GM12878 (cell line): ENCODE data around the gene ATF3. TPM values are rescaled to one million over a fixed set of nuclear protein-coding genes. Genes with fewer than 3 reads are reported as not detected.

ENCODE experiments used
- ATAC-seq: fragments of 200-7000 bp; cut with Tn5 transposase; 3 replicates; pipeline ENCODE4 v1.9.1; 2020; ENCODE audit warnings: mild to moderate bottlenecking, moderate library complexity
- BruUV-seq: library from RNA; stranded (reverse); fragments of 400-500 nt; replicated peaks from 2 replicates; lab custom pipeline; 2021; lab: Mats Ljungman, UMichigan
- CTCF ChIA-PET: fragments of 300-600 bp; sonication (Branson Sonifier 250); formaldehyde crosslinking; extraction: SDS; loops from one replicate; lab custom pipeline; 2021; ENCODE audit warnings: inconsistent platforms; lab: Yijun Ruan, JAX
- POLR2A ChIA-PET: fragments of 350-600 bp; formaldehyde crosslinking; extraction: SDS; loops from one replicate; lab custom pipeline; 2021; ENCODE audit warnings: inconsistent platforms; lab: Charles Lee
- RAD21 ChIA-PET: fragments of 300-600 bp; sonication (Branson Sonifier 250); formaldehyde crosslinking; loops from one replicate; lab custom pipeline; 2023; ENCODE audit warnings: antibody characterized with exemption; ENCODE audit not compliant: unreplicated experiment; lab: Charles Lee
- SMC1A ChIA-PET: fragments of 300-600 bp; sonication (Branson Sonifier 250); formaldehyde crosslinking; loops from one replicate; lab custom pipeline; 2023; ENCODE audit not compliant: unreplicated experiment, uncharacterized antibody; lab: Charles Lee
- DNase-seq: peaks from one replicate; pipeline ENCODE4 v3.0.0-alpha.2; 2011; ENCODE audit warnings: low read depth, low spot score
- FAIRE-seq: peaks from 3 replicates; lab custom pipeline; 2011; peaks lifted over from hg19 to GRCh38; lab: Jason Lieb, UNC
- H2AFZ ChIP-seq: 2 replicates; pipeline ENCODE4 v1.6.0; 2011; ENCODE audit warnings: low read depth, low read length, control low read depth; ENCODE audit not compliant: control insufficient read depth
- H3K27ac ChIP-seq: 2 replicates; pipeline ENCODE4 v1.5.1; 2011; ENCODE audit warnings: control low read depth; ENCODE audit not compliant: control insufficient read depth, insufficient read depth
- H3K27me3 ChIP-seq, 2 experiments: replicated peaks in 1 of 2; 2 replicates each; pipeline versions ENCODE4 v1.6.0 to v1.6.1; 2011; ENCODE audit warnings: low read length in 1 of 2; ENCODE audit not compliant: control insufficient read depth in 2 of 2, insufficient read depth in 2 of 2
- H3K36me3 ChIP-seq, 2 experiments: 2 replicates each; pipeline ENCODE4 v1.5.1; 2011; ENCODE audit warnings: low read length in 1 of 2; ENCODE audit not compliant: control insufficient read depth in 2 of 2, insufficient read depth in 2 of 2
- H3K4me1 ChIP-seq: 2 replicates; pipeline ENCODE4 v1.6.1; 2011; ENCODE audit warnings: mild to moderate bottlenecking, low read length, moderate library complexity, mixed read lengths; ENCODE audit not compliant: control insufficient read depth, insufficient read depth
- H3K4me2 ChIP-seq: 2 replicates; pipeline ENCODE4 v1.6.0; 2011; ENCODE audit warnings: control low read depth; ENCODE audit not compliant: control insufficient read depth, insufficient read depth
- H3K4me3 ChIP-seq: fragments of 200-600 bp; sonication (generic); 2 replicates; pipeline ENCODE4 v1.5.1; 2016
- H3K79me2 ChIP-seq: 2 replicates; pipeline ENCODE4 v1.6.0; 2011; ENCODE audit warnings: low read length; ENCODE audit not compliant: control insufficient read depth, insufficient read depth
- H3K9ac ChIP-seq: 2 replicates; pipeline ENCODE4 v1.8.0; 2011; ENCODE audit warnings: low read length, control low read depth, mixed read lengths; ENCODE audit not compliant: control insufficient read depth, insufficient read depth
- H3K9me3 ChIP-seq: replicated peaks from 3 replicates; pipeline ENCODE4 v1.5.1; 2011; ENCODE audit warnings: mild to moderate bottlenecking, low read length; ENCODE audit not compliant: control insufficient read depth, insufficient read depth
- H4K20me1 ChIP-seq: 2 replicates; pipeline ENCODE4 v1.6.0; 2011; ENCODE audit not compliant: control insufficient read depth, insufficient read depth
- EED ChIP-seq: sonication (generic); IDR thresholded peaks from 2 replicates; pipeline ENCODE4 v1.6.1; 2016; ENCODE audit warnings: antibody characterized with exemption, low read depth
- EGR1 ChIP-seq, 2 experiments: IDR thresholded peaks; 1 replicate in 1 of 2; 2 replicates in 1 of 2; pipeline ENCODE4 v1.6.1; 2011 to 2012; ENCODE audit warnings: low read depth in 2 of 2, low read length in 2 of 2, borderline replicate concordance in 1 of 2, mild to moderate bottlenecking in 1 of 2, moderate library complexity in 1 of 2
- GABPA ChIP-seq: IDR thresholded peaks from 2 replicates; pipeline ENCODE4 v1.6.1; 2014; ENCODE audit warnings: antibody characterized with exemption, low read depth, mild to moderate bottlenecking, inconsistent platforms
- HDAC6 ChIP-seq: fragments of 200-600 bp; sonication (generic); IDR thresholded peaks from one replicate; pipeline ENCODE4 v1.8.0; 2017; ENCODE audit warnings: antibody characterized with exemption; ENCODE audit not compliant: unreplicated experiment
- JUND ChIP-seq: IDR thresholded peaks from 2 replicates; pipeline ENCODE4 v1.6.1; 2012; ENCODE audit warnings: low read depth, mild to moderate bottlenecking, low read length, improper control_type of control experiment, moderate library complexity
- KLF5 ChIP-seq: fragments of 450-650 bp; IDR thresholded peaks from 2 replicates; pipeline ENCODE4 v1.6.1; 2014; ENCODE audit warnings: mild to moderate bottlenecking; ENCODE audit not compliant: partially characterized antibody
- MXI1 ChIP-seq: fragments of 150-350 bp; IDR thresholded peaks from 2 replicates; pipeline ENCODE4 v1.6.1; 2011; ENCODE audit warnings: low read depth, mild to moderate bottlenecking, inconsistent platforms, low read length, improper control_type of control experiment
- NR2C1 ChIP-seq: fragments of 450-650 bp; IDR thresholded peaks from 2 replicates; pipeline ENCODE4 v1.6.1; 2017; ENCODE audit warnings: antibody characterized with exemption, mild to moderate bottlenecking, moderate library complexity
- NR2F1 ChIP-seq: fragments of 450-650 bp; conservative IDR thresholded peaks from 2 replicates; pipeline ENCODE4 v1.6.1; 2017; ENCODE audit warnings: mild to moderate bottlenecking
- RFX5 ChIP-seq: IDR thresholded peaks from 2 replicates; pipeline ENCODE4 v1.6.1; 2011; ENCODE audit warnings: low read depth, low read length, improper control_type of control experiment
- SIX5 ChIP-seq: IDR thresholded peaks from 2 replicates; pipeline ENCODE4 v1.6.1; 2011; ENCODE audit warnings: mild to moderate bottlenecking, low read depth, low read length, moderate library complexity; ENCODE audit not compliant: severe bottlenecking
- SMARCA5 ChIP-seq: fragments of 450-650 bp; IDR thresholded peaks from 2 replicates; pipeline ENCODE4 v1.6.1; 2017; ENCODE audit warnings: mild to moderate bottlenecking
- SP1 ChIP-seq: IDR thresholded peaks from one replicate; pipeline ENCODE4 v1.6.1; 2011; ENCODE audit warnings: low read depth, low read length
- SREBF2 ChIP-seq: IDR thresholded peaks from 2 replicates; pipeline ENCODE4 v1.6.1; 2012; ENCODE audit warnings: mild to moderate bottlenecking, low read length
- STAT1 ChIP-seq: fragments of 450-650 bp; conservative IDR thresholded peaks from 2 replicates; pipeline ENCODE4 v1.6.1; 2014; ENCODE audit warnings: antibody characterized with exemption, mild to moderate bottlenecking
- ZBED1 ChIP-seq: IDR thresholded peaks from 2 replicates; pipeline ENCODE4 v1.6.1; 2016; ENCODE audit warnings: borderline replicate concordance
- ZNF217 ChIP-seq: fragments of 450-650 bp; IDR thresholded peaks from 2 replicates; pipeline ENCODE4 v1.6.1; 2017; ENCODE audit warnings: antibody characterized with exemption, mild to moderate bottlenecking
- ZNF384 ChIP-seq: IDR thresholded peaks from 2 replicates; pipeline ENCODE4 v1.6.1; 2012; ENCODE audit warnings: low read depth, mild to moderate bottlenecking, low read length, improper control_type of control experiment, borderline replicate concordance
- WGBS: methylation state at CpG from one replicate; pipeline ENCODE4 v1.1.6; 2016; ENCODE audit warnings: low lambda C conversion rate; ENCODE audit not compliant: insufficient replicate concordance, insufficient coverage; ENCODE audit errors: missing lambda C conversion rate; 5-methylcytosine and 5-hydroxymethylcytosine counted together
- in situ Hi-C: fragments of 300-500 bp; cut with MboI; formaldehyde crosslinking; loops from 9 replicates; pipeline ENCODE4 v1.14.3; 2018; ENCODE audit warnings: mixed read lengths
- intact Hi-C: fragments of 100-400 bp; cut with micrococcal nuclease; formaldehyde crosslinking; loops from one replicate; pipeline ENCODE4 v1.14.2; 2022; ENCODE audit not compliant: unreplicated experiment
- polyA plus RNA-seq, 11 experiments: library from polyadenylated mRNA; depleted of rRNA in 4 of 11; unstranded in 6 of 11; stranded (reverse) in 5 of 11; fragments of >200 nt; fragmentation: Nextera tagmentation in 4 of 11; fragmentation: Illumina TruSeq in 1 of 11; extraction: Ambion mirVana in 4 of 11; extraction: Trizol in 1 of 11; gene quantifications; 1 replicate in 1 of 11; 2 replicates in 10 of 11; pipeline versions ENCODE4 v1.2.1 to v1.2.3, GENCODE V29; 2011 to 2016; ENCODE audit warnings: inconsistent platforms in 2 of 11, missing spikeins in 2 of 11, low read depth in 1 of 11
- total RNA-seq, 4 experiments: library from RNA; depleted of rRNA in 3 of 4; stranded (reverse); fragments of >200 nt in 3 of 4; fragmentation: Illumina TruSeq in 1 of 4; extraction: Trizol in 1 of 4; gene quantifications; 2 replicates each; pipeline versions ENCODE4 v1.2.1 to v1.2.3, GENCODE V29; 2013 to 2021
- TF ChIP-seq, protein P1 (sequence below): IDR thresholded peaks from 2 replicates; pipeline ENCODE4 v1.6.1; 2012; ENCODE audit warnings: low read depth, low read length, improper control_type of control experiment
- TF ChIP-seq, protein P2 (sequence below): fragments of 450-650 bp; IDR thresholded peaks from 2 replicates; pipeline ENCODE4 v1.6.1; 2014; ENCODE audit warnings: mild to moderate bottlenecking

The ATF3 gene
- total and polyA plus RNA-seq, 10 of the 15 experiments (the other 5 are each of a cell fraction or from before 2014, with no cell fraction given) = 3.0 to 13.9 (median 8.3) TPM

DNA sequence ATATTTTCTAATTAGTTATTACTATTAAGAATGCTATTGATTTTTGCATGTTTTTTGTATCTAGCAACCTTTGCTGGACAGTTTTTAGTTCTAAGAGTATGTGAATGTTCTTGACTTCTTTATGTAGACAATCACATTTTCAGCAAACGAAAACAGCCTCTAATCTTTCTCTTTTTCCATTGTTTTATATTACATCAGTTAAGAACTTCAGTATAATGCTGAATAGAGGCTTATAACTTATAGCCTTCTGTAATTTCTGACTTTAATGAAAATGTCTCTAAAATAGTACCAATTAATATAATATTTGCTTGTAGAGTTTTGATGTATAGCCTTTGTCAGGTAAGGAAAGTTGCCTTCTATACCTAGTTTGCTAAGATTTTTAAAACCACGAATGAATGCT, 33.2 kb upstream of the ATF3 start:
- H3K79me2 ChIP-seq = no peaks in the 10 kb centered on the region
- H3K27me3 ChIP-seq = no peaks in the 10 kb centered on the region
- FAIRE-seq (no peak), DNase-seq (no peak), ATAC-seq (no peak)
- ChIA-PET SMC1A (no interaction called here), RAD21 (no interaction called here), CTCF (no interaction called here), POLR2A (no interaction called here)
- 83% methylated on average over 2 of the region's 2 CpGs for WGBS
- BruUV-seq = no TSS peak
- no peaks in the 10 kb centered on the region for H4K20me1 ChIP-seq
- TF ChIP-seq MXI1 = no peak
- TF ChIP-seq KLF5 = no peak
- no peak for TF ChIP-seq ZBED1
- TF ChIP-seq, protein P1, sequence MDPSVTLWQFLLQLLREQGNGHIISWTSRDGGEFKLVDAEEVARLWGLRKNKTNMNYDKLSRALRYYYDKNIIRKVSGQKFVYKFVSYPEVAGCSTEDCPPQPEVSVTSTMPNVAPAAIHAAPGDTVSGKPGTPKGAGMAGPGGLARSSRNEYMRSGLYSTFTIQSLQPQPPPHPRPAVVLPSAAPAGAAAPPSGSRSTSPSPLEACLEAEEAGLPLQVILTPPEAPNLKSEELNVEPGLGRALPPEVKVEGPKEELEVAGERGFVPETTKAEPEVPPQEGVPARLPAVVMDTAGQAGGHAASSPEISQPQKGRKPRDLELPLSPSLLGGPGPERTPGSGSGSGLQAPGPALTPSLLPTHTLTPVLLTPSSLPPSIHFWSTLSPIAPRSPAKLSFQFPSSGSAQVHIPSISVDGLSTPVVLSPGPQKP = no peak
- no peak for TF ChIP-seq SMARCA5
- no peak for TF ChIP-seq SIX5
- TF ChIP-seq ZNF384 = no peak
- no peak for TF ChIP-seq HDAC6
- TF ChIP-seq SP1 = no peak
- TF ChIP-seq STAT1 = no peak
- no peak for TF ChIP-seq JUND
- no peak for TF ChIP-seq EGR1 (IDR thresholded peaks at IDR 0.05; ENCODE audit: borderline replicate concordance in 1 of 2, low read depth in 2 of 2, low read length in 2 of 2)
- no peak for TF ChIP-seq GABPA
- TF ChIP-seq RFX5 = no peak
- no peak for TF ChIP-seq NR2F1
- no peak for TF ChIP-seq SREBF2
- no peak for TF ChIP-seq ZNF217
- no peak for TF ChIP-seq EED
- no peak for TF ChIP-seq NR2C1
- TF ChIP-seq, protein P2, sequence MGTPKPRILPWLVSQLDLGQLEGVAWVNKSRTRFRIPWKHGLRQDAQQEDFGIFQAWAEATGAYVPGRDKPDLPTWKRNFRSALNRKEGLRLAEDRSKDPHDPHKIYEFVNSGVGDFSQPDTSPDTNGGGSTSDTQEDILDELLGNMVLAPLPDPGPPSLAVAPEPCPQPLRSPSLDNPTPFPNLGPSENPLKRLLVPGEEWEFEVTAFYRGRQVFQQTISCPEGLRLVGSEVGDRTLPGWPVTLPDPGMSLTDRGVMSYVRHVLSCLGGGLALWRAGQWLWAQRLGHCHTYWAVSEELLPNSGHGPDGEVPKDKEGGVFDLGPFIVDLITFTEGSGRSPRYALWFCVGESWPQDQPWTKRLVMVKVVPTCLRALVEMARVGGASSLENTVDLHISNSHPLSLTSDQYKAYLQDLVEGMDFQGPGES = no peak
- H3K27ac ChIP-seq = no peak overlapping the region
- H3K9ac ChIP-seq = no peak overlapping the region
- H2AFZ ChIP-seq = no peak overlapping the region
- H3K36me3 ChIP-seq = no peaks in the 10 kb centered on the region
- no peak overlapping the region for H3K4me3 ChIP-seq
- no peaks in the 10 kb centered on the region; the same call in 1 of the 2 replicates for H3K4me1 ChIP-seq
- in situ Hi-C loops = no loop called here
- H3K4me2 ChIP-seq = no peak overlapping the region
- H3K9me3 ChIP-seq = no peaks in the 10 kb centered on the region
- intact Hi-C loops = no loop called here
